GM18507 (cell line): ENCODE measurements around the gene GPX7.

Source experiments
- DNase-seq: peaks from one replicate; pipeline ENCODE4 v3.0.0; 2011; ENCODE audit warnings: low read depth; ENCODE audit not compliant: insufficient read length; ENCODE audit errors: extremely low spot score
- FAIRE-seq: peaks from 2 replicates; lab custom pipeline; 2011; peaks lifted over from hg19 to GRCh38; lab: Jason Lieb, UNC

GPX7 gene

DNA sequence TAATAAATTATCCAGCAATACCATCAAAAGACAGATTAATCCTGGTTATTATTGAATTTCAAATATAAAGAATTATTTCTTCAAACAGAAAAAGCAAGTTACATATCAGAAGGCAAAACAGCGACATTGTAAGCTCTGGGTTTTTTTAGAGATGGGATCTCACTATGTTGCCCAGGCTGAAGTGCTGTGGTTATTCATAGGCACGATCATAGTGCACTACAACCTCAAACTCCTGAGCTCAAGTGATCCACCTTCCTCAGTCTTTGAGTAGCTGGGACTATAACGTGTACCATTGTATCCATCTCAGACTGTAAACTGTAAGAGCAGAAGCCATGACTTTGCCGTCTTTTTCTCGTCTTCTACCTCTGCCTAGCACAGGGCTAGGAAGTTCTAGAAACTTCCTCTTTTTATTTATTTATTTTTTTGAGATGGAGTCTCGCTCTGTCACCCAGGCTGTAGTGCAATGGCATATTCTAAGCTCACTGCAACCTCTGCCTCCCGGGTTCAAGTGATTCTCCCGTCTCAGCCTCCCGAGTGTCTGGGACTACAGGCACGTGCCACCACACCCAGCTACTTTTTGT lies 20.0 kb upstream of the GPX7 start:
- no peak for DNase-seq
- no peak for FAIRE-seq

- FAIRE-seq (no peak), DNase-seq (no peak)
Measured at GRCh38 chr1:52585474-52585873, 16.7 kb upstream of the GPX7 start.

- FAIRE-seq, result no peak
Measured at GRCh38 chr1:52588027-52588426, 14.1 kb upstream of the GPX7 start.

GRCh38 chr1:52588535-52588934 lies 13.6 kb upstream of the GPX7 start:
- no peak for DNase-seq

More at GRCh38 chr1:52588027-52588426, 14.1 kb upstream of the GPX7 start:
- DNase-seq, result no peak

DNA sequence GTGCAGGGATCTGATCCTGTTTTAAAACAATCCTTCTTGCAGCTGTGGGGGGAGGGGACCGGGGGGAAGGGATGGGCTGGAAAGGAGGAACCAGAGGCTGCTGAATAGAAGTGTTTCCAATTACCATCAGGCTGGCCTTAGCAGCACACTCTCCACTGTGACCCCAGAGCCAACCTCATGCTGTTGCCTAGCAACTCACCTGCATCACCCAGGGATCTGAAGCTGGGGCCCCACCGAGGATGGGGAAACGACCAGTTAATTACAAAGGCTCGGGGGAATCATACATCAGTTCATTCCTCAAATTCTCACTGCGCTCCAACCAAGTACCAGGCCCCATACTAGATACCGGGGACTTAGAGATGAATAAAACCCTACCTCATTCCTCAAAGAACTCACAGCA lies 11.9 kb upstream of the GPX7 start:
- DNase-seq, result no peak
- no peak for FAIRE-seq

More at GRCh38 chr1:52588535-52588934, 13.6 kb upstream of the GPX7 start:
- no peak for FAIRE-seq

- DNase-seq (no peak), FAIRE-seq (no peak)
Measured at GRCh38 chr1:52592637-52593323, 9.4 kb upstream of the GPX7 start.

DNA sequence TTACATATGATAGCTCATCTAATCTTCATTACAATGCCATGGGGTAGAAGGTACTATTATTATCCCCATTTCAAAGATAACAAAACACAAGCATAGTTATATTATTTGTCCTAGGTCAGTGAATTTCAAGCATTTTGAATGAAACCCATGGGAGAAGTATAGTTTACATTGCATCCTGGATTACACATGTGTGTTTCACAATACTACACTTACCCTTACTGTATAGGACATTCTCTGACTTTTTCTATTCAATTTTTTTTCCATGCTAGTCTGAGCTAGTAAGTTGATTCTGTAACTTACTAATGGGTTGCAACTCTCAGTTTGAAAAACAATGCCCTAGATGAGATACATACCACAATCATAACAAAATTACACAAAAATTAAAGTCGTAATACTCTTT lies 8.7 kb upstream of the GPX7 start:
- FAIRE-seq (no peak), DNase-seq (no peak)

DNA sequence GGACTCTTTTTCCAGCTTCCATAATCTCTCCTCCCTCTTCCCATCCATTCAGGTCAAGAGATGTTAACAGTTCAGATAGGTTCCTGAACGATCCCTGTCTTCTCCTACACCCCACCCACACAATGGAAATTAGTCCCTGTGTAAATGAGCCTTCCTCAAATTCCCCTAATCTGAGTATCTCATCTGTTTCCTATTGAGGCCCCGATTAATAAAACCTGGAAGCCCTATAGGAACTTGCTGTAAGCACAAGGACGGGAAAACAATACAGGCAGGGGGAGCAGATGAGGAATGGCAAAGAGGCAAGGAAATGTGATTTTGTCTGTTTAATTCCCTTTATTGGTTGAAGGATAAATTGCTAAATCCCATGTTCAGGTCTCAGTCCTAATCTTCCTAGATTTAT lies 7.1 kb upstream of the GPX7 start:
- DNase-seq, result no peak
- FAIRE-seq, result no peak

- no peak for DNase-seq
- FAIRE-seq, result no peak
Measured at GRCh38 chr1:52597912-52598311, 4.3 kb upstream of the GPX7 start.

GRCh38 chr1:52598729-52599128 lies 3.4 kb upstream of the GPX7 start:
- FAIRE-seq (no peak), DNase-seq (no peak)

GRCh38 chr1:52599236-52599635 lies 2.9 kb upstream of the GPX7 start:
- DNase-seq, result no peak
- no peak for FAIRE-seq

- DNase-seq (no peak), FAIRE-seq (no peak)
Measured at GRCh38 chr1:52600533-52601179, 1.5 kb upstream of the GPX7 start.

GRCh38 chr1:52601519-52601918 lies 652 bp upstream of the GPX7 start:
- FAIRE-seq (no peak), DNase-seq (no peak)

- FAIRE-seq (no peak), DNase-seq (no peak)
Measured at GRCh38 chr1:52602856-52603600, 857 bp downstream of the GPX7 start.

GRCh38 chr1:52603630-52604029 lies 1.5 kb downstream of the GPX7 start:
- DNase-seq (no peak), FAIRE-seq (no peak)

GRCh38 chr1:52604063-52604770 lies 2.0 kb downstream of the GPX7 start:
- no peak for DNase-seq
- peak; percentile 15 for FAIRE-seq

- DNase-seq, result no peak
- no peak for FAIRE-seq
Measured at GRCh38 chr1:52613636-52614373, 11.6 kb downstream of the GPX7 start.

GRCh38 chr1:52614671-52615070 lies 12.5 kb downstream of the GPX7 start:
- FAIRE-seq (no peak), DNase-seq (no peak)

- FAIRE-seq, result no peak
Measured at GRCh38 chr1:52615489-52616042, 13.4 kb downstream of the GPX7 start.

More at GRCh38 chr1:52615489-52616042, 13.4 kb downstream of the GPX7 start:
- no peak for DNase-seq
